Measurements from ENCODE around the gene NSG2. TPM values are rescaled to one million over a fixed set of nuclear protein-coding genes. Genes with fewer than 3 reads are reported as not detected.

NSG2 gene
- polyA plus RNA-seq, 1 donor = 22.6 TPM

GRCh38 chr5:174147551-174147950 lies 102.0 kb downstream of the NSG2 start:
- Histone ChIP-seq H3K4me1 (ENCODE audit: control insufficient read depth, insufficient read depth, low read length) (no peaks in the 10 kb centered on the region), H3K36me3 (ENCODE audit: control insufficient read depth, insufficient read depth, low read length) (no peaks in the 10 kb centered on the region), H3K27me3 (ENCODE audit: control insufficient read depth, insufficient read depth, low read length) (no peaks in the 10 kb centered on the region), H3K9me3 (ENCODE audit: control insufficient read depth, low read depth, low read length) (no peaks in the 10 kb centered on the region), H3K27ac (ENCODE audit: low read length) (no peak overlapping the region), H3K4me3 (ENCODE audit: low read length) (no peak overlapping the region)
- WGBS (ENCODE audit: insufficient coverage, low lambda C conversion rate) = no CpG with 5 or more reads among the region's 2 CpGs
- no peak for DNase-seq

DNA sequence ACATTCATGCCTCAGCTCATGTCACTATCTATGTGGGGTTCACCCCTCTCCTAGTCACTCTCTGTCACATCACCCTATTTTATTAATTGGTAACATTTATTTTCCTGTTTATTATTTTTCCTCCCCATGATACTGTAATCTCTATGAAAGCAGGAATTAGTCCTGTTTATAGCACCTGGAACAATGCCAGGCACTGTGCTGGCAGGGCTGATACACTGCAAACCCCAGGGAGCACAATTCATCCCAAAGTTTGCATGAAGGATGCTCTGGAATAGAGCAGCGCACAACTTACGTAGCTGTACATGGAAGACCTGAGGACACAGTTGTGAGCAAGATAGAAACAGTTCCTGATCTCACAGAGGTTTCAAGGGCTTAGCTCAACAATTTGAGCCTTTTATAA lies 103.2 kb downstream of the NSG2 start:
- no peak for DNase-seq
- H3K4me1 ChIP-seq (ENCODE audit: control insufficient read depth, insufficient read depth, low read length) = no peaks in the 10 kb centered on the region
- H3K4me3 ChIP-seq (ENCODE audit: low read length) = no peak overlapping the region
- no peaks in the 10 kb centered on the region for H3K9me3 ChIP-seq (ENCODE audit: control insufficient read depth, low read depth, low read length)
- H3K36me3 ChIP-seq (ENCODE audit: control insufficient read depth, insufficient read depth, low read length) = no peaks in the 10 kb centered on the region
- H3K27me3 ChIP-seq (ENCODE audit: control insufficient read depth, insufficient read depth, low read length) = no peaks in the 10 kb centered on the region
- no CpG with 5 or more reads among the region's 2 CpGs for WGBS (ENCODE audit: insufficient coverage, low lambda C conversion rate)
- no peak overlapping the region for H3K27ac ChIP-seq (ENCODE audit: low read length)

DNA sequence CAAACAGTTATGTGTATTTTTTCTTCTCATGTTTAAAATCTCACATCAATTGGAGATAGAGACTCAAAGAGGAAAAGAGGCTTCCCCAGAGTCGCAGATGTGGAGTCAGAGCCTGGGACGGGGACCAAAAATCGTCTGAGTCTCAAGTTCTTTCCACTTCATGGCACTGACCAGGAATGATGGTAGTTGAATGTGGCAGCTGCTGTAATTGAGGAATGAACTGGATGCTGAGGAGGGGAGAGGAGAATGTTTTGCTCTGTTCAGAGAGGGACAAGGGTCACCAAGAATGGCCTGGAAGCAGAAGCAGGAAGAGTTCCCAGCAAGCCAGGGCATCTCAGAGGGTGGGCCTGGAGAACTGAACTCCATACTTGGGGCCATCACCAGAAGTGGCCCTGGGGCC lies 103.9 kb downstream of the NSG2 start:
- WGBS (ENCODE audit: insufficient coverage, low lambda C conversion rate) = no CpG with 5 or more reads among the region's 3 CpGs
- Histone ChIP-seq H3K27me3 (ENCODE audit: control insufficient read depth, insufficient read depth, low read length) (no peaks in the 10 kb centered on the region), H3K27ac (ENCODE audit: low read length) (no peak overlapping the region), H3K4me3 (ENCODE audit: low read length) (no peak overlapping the region), H3K36me3 (ENCODE audit: control insufficient read depth, insufficient read depth, low read length) (no peaks in the 10 kb centered on the region), H3K4me1 (ENCODE audit: control insufficient read depth, insufficient read depth, low read length) (no peaks in the 10 kb centered on the region), H3K9me3 (ENCODE audit: control insufficient read depth, low read depth, low read length) (no peaks in the 10 kb centered on the region)
- DNase-seq = no peak

DNA sequence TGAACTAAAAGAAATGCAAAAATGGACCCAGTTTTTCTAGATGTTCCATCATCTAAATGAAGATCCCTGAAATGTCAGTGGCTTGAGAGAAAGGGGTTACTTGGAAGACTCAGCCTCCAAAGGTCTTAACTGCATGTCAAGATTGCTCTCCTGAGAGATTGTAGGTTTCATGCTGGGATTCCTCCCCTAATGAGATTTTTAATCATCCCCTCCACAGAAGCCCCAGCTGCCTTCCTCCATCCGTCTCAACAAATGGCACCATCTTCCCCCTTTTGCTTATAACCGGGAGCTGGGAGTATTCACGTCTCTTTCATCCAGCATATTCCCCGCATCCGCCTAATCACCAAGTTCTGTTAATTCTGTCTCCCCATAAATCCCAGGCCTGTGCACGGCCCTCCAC lies 104.5 kb downstream of the NSG2 start:
- no peaks in the 10 kb centered on the region for H3K27me3 ChIP-seq (ENCODE audit: control insufficient read depth, insufficient read depth, low read length)
- DNase-seq = no peak
- WGBS (ENCODE audit: insufficient coverage, low lambda C conversion rate) = 82% methylated on average over 3 of the region's 6 CpGs
- H3K36me3 ChIP-seq (ENCODE audit: control insufficient read depth, insufficient read depth, low read length) = no peaks in the 10 kb centered on the region
- H3K27ac ChIP-seq (ENCODE audit: low read length) = no peak overlapping the region
- H3K9me3 ChIP-seq (ENCODE audit: control insufficient read depth, low read depth, low read length) = no peaks in the 10 kb centered on the region
- no peaks in the 10 kb centered on the region for H3K4me1 ChIP-seq (ENCODE audit: control insufficient read depth, insufficient read depth, low read length)
- H3K4me3 ChIP-seq (ENCODE audit: low read length) = no peak overlapping the region

DNA sequence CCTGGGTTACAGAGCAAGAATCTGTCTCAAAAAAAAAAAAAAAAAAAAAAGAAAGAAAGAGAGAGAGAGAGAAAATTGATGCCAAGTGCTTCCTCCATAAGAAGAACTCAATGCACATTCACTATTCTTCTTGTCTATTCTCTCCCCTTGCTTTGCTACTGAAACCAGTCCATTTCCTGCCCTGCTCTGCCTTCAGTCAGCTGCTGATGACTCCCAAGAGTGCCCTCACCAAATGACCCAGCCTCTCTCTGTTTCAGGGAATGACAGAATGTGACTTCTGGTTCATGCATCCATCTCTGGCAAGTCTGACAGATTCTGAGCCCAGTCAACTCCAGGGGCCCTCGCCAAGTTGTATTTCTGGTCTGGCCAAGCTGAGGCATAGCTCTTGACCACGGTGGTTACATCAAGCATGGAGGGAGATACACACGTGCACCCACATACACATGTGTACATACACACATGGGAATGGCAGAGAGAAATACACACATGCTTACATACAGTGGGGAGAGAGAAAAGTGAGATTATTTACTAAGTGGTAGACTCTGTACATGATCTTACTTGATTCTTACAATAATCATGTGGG lies 106.2 kb downstream of the NSG2 start:
- Histone ChIP-seq H3K36me3 (ENCODE audit: control insufficient read depth, insufficient read depth, low read length) (no peaks in the 10 kb centered on the region), H3K27me3 (ENCODE audit: control insufficient read depth, insufficient read depth, low read length) (no peaks in the 10 kb centered on the region), H3K4me1 (ENCODE audit: control insufficient read depth, insufficient read depth, low read length) (no peaks in the 10 kb centered on the region), H3K4me3 (ENCODE audit: low read length) (no peak overlapping the region), H3K27ac (ENCODE audit: low read length) (no peak overlapping the region), H3K9me3 (ENCODE audit: control insufficient read depth, low read depth, low read length) (no peaks in the 10 kb centered on the region)
- WGBS (ENCODE audit: insufficient coverage, low lambda C conversion rate) = no CpG with 5 or more reads among the region's 3 CpGs
- no peak for DNase-seq

DNA sequence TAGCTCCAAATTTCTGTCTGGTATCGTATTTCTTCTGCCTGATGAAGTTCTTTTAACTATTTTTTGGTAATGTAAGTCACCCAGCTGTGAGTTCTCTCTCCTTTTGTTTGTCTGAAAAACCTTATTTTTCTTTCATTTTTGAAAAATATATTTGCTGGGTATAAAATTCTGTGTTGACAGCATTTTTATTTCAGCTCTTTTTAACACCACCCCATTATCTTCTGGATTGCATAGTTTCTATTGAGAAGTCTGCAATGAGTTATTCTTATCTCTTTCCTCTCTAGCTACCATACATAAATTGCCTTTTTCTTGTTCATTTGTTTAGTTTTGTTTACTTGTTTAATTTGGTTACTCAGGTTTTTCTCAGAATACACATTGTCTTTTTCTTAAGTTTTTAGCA lies 109.1 kb downstream of the NSG2 start:
- H3K4me1 ChIP-seq (ENCODE audit: control insufficient read depth, insufficient read depth, low read length) = no peaks in the 10 kb centered on the region
- 88% methylated on average over 1 of the region's 1 CpG for WGBS (ENCODE audit: insufficient coverage, low lambda C conversion rate)
- H3K4me3 ChIP-seq (ENCODE audit: low read length) = no peak overlapping the region
- H3K36me3 ChIP-seq (ENCODE audit: control insufficient read depth, insufficient read depth, low read length) = no peaks in the 10 kb centered on the region
- H3K9me3 ChIP-seq (ENCODE audit: control insufficient read depth, low read depth, low read length) = no peaks in the 10 kb centered on the region
- no peaks in the 10 kb centered on the region for H3K27me3 ChIP-seq (ENCODE audit: control insufficient read depth, insufficient read depth, low read length)
- H3K27ac ChIP-seq (ENCODE audit: low read length) = no peak overlapping the region
- no peak for DNase-seq

DNA sequence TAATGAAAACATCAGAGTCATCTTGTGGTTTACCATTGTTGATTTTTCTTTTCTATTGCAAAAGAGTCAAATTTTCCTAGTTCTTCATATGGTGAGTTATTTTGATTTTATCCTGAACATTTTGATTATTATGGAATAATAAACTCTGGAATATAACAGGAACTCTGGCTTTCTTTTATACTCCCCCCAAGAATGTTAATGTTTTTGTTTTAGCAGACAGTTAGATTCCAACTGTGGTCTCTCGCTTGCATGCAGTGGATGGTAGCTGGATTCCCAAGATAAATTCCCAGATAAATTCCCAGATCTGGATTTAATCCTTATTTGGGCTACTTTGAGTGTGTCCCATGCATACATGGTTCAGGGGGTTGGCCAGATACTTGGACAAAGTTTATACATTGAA lies 109.8 kb downstream of the NSG2 start:
- Histone ChIP-seq H3K36me3 (ENCODE audit: control insufficient read depth, insufficient read depth, low read length) (no peaks in the 10 kb centered on the region), H3K4me3 (ENCODE audit: low read length) (no peak overlapping the region), H3K27ac (ENCODE audit: low read length) (no peak overlapping the region), H3K9me3 (ENCODE audit: control insufficient read depth, low read depth, low read length) (no peaks in the 10 kb centered on the region), H3K27me3 (ENCODE audit: control insufficient read depth, insufficient read depth, low read length) (no peaks in the 10 kb centered on the region), H3K4me1 (ENCODE audit: control insufficient read depth, insufficient read depth, low read length) (no peaks in the 10 kb centered on the region)
- no CpG with 5 or more reads among the region's 1 CpG for WGBS (ENCODE audit: insufficient coverage, low lambda C conversion rate)
- no peak for DNase-seq

- DNase-seq = no peak
- no peak overlapping the region for H3K27ac ChIP-seq (ENCODE audit: low read length)
- no peaks in the 10 kb centered on the region for H3K4me1 ChIP-seq (ENCODE audit: control insufficient read depth, insufficient read depth, low read length)
- H3K36me3 ChIP-seq (ENCODE audit: control insufficient read depth, insufficient read depth, low read length) = no peaks in the 10 kb centered on the region
- no peaks in the 10 kb centered on the region for H3K27me3 ChIP-seq (ENCODE audit: control insufficient read depth, insufficient read depth, low read length)
- WGBS (ENCODE audit: insufficient coverage, low lambda C conversion rate) = 100% methylated on average over 1 of the region's 3 CpGs
- no peak overlapping the region for H3K4me3 ChIP-seq (ENCODE audit: low read length)
- no peaks in the 10 kb centered on the region for H3K9me3 ChIP-seq (ENCODE audit: control insufficient read depth, low read depth, low read length)
These were observed 110.2 kb downstream of the NSG2 start for GRCh38 chr5:174155706-174156105.

GRCh38 chr5:174157048-174157447 lies 111.5 kb downstream of the NSG2 start:
- Histone ChIP-seq H3K4me3 (ENCODE audit: low read length) (no peak overlapping the region), H3K27ac (ENCODE audit: low read length) (no peak overlapping the region), H3K4me1 (ENCODE audit: control insufficient read depth, insufficient read depth, low read length) (no peaks in the 10 kb centered on the region), H3K27me3 (ENCODE audit: control insufficient read depth, insufficient read depth, low read length) (no peaks in the 10 kb centered on the region), H3K9me3 (ENCODE audit: control insufficient read depth, low read depth, low read length) (no peaks in the 10 kb centered on the region), H3K36me3 (ENCODE audit: control insufficient read depth, insufficient read depth, low read length) (no peaks in the 10 kb centered on the region)
- WGBS (ENCODE audit: insufficient coverage, low lambda C conversion rate) = no CpG with 5 or more reads among the region's 5 CpGs
- DNase-seq = no peak
